ENCODE results near the gene GTPBP2. TPM values are rescaled to one million over a fixed set of nuclear protein-coding genes. Genes with fewer than 3 reads are reported as not detected.

Gene GTPBP2
- total and polyA plus RNA-seq, 2 donors (not counting 1 experiment from before 2014, with no cell fraction given) = 80.8 to 103 TPM

DNA sequence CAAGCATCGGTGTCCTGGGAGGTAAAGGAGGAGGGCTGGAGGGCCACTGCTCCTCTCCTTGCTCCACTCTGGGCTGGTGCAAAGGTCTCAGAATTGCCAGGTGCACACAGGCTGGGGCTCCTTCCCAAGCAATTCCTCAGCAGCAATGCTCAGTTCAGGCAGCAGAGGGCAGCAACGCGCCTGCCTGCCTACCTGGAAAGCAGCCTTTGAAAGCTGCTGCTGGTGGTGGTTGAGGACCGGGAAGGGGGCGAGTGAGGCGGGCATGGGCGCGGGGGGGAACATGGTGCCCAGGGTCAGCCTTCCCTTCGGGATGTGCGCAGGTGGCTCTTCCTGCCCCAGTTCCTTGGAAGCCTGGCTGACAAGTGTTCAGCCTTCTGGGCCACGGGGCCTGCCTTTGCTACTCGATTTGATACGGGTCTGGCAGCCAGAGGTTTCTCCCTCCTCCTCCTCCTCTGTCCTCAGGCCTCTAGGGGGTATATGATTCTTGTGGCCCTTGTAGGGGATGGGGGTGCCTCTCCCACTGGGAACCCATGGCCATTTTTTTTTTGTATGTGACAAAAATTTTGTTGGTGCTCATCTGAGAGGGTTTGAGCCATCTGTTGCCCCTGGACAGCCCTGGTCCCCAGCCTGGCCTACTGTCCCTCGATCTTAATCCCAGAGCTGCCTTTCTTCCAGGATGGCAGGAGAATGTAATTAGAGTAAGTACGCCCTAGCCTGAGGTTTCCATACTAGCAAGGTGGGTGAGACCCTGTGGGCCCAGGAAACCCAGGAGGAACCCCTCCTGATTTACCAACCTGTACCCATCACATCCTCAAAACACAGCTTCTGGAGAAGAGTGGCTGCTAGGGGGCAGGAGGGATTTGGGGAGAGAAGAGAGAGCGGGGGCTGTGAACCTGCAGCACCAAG is 38.4 kb upstream of the GTPBP2 start:
- Histone ChIP-seq H3K4me2 (replicated peaks; ENCODE audit: low read depth, low read length, poor library complexity, severe bottlenecking) (peak overlapping the region; percentile 62), H3K27ac (ENCODE audit: low read length in 2 of 2) (no peak overlapping the region), H2AFZ (ENCODE audit: insufficient read depth, low read depth, low read length, poor library complexity, severe bottlenecking) (no peak overlapping the region), H3K79me2 (ENCODE audit: control insufficient read depth, insufficient read depth, low read length) (no peaks in the 10 kb centered on the region), H4K20me1 (ENCODE audit: control insufficient read depth, insufficient read depth, low read length, poor library complexity, severe bottlenecking) (no peaks in the 10 kb centered on the region), H3K9me3 (ENCODE audit: control extremely low read depth in 1 of 3, control insufficient read depth in 2 of 3, insufficient read depth in 1 of 3, low read length in 2 of 3) (no peaks in the 10 kb centered on the region), H3K4me3 (ENCODE audit: control extremely low read depth in 1 of 5, extremely low read depth in 1 of 5, insufficient read depth in 1 of 5, low read depth in 2 of 5, low read length in 4 of 5) (no peak overlapping the region), H3K27me3 (replicated peaks in 1 of 4; ENCODE audit: control extremely low read depth in 1 of 4, control insufficient read depth in 3 of 4, insufficient read depth in 4 of 4, low read length in 3 of 4) (no peaks in the 10 kb centered on the region), H3K36me3 (replicated peaks in 1 of 2; ENCODE audit: control extremely low read depth in 1 of 2, control insufficient read depth in 1 of 2, extremely low read depth in 1 of 2, insufficient read depth in 2 of 2, low read length in 1 of 2) (peaks cover 0 to 19% of the 10 kb centered on the region in 2 experiments), H3K9ac (ENCODE audit: low read length) (no peak overlapping the region), H3K4me1 (ENCODE audit: control insufficient read depth in 2 of 2, insufficient read depth in 2 of 2, low read length in 2 of 2) (peaks cover 13 to 15% of the 10 kb centered on the region in 2 donors)
- POLR2A ChIA-PET = interaction anchor here (0.6 to 1.2 kb wide), 2 partner anchors 197 to 411 kb away, joined by 3 read pairs; no protein-coding TSS in a partner anchor
- Mint-ChIP-seq H3K4me3 (peak overlapping the region; percentile 61), H3K27ac (peak overlapping the region; percentile 70), H3K9me3 (ENCODE audit: insufficient read depth) (no peaks in the 10 kb centered on the region), H3K27me3 (no peaks in the 10 kb centered on the region), H3K4me1 (peaks cover 19% of the 10 kb centered on the region)
- no peak for TF ChIP-seq EZH2 (IDR thresholded peaks at IDR 0.05; ENCODE audit: borderline replicate concordance, insufficient read depth, low read depth, low read length, poor library complexity, severe bottlenecking)
- TF ChIP-seq, protein P1, sequence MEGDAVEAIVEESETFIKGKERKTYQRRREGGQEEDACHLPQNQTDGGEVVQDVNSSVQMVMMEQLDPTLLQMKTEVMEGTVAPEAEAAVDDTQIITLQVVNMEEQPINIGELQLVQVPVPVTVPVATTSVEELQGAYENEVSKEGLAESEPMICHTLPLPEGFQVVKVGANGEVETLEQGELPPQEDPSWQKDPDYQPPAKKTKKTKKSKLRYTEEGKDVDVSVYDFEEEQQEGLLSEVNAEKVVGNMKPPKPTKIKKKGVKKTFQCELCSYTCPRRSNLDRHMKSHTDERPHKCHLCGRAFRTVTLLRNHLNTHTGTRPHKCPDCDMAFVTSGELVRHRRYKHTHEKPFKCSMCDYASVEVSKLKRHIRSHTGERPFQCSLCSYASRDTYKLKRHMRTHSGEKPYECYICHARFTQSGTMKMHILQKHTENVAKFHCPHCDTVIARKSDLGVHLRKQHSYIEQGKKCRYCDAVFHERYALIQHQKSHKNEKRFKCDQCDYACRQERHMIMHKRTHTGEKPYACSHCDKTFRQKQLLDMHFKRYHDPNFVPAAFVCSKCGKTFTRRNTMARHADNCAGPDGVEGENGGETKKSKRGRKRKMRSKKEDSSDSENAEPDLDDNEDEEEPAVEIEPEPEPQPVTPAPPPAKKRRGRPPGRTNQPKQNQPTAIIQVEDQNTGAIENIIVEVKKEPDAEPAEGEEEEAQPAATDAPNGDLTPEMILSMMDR (IDR thresholded peaks at IDR 0.05) = peak; percentile 95
- peak; percentile 86 for DNase-seq
- 9% methylated on average over 13 of the region's 16 CpGs for WGBS (ENCODE audit: insufficient coverage)
- intact Hi-C loops (cut with micrococcal nuclease) = loop anchor here (1.0 to 5.0 kb wide), 7 partner anchors 40 to 412 kb away; partner anchors contain the start of genes GTPBP2 and VEGFA
- CTCF ChIA-PET = interaction anchor here (0.6 to 7.9 kb wide), 33 partner anchors 10 to 445 kb away, joined by 3 to 102 read pairs (median 4); partner anchors contain the start of genes GTPBP2, MRPS18A, RSPH9 and VEGFA
- peak; percentile 78 for ATAC-seq (ENCODE audit: low read depth)
